Subcutaneous adipose tissue (tissue), 4 donors: ENCODE measurements around the gene ZFPM1. TPM values are rescaled to one million over a fixed set of nuclear protein-coding genes. Genes with fewer than 3 reads are reported as not detected.

Experiments
- total RNA-seq, 4 donors: library from RNA; depleted of rRNA; stranded (reverse); fragments of >200 nt; gene quantifications; one replicate each; pipeline ENCODE4 v1.1.0, GENCODE V29; 2016
- TF ChIP-seq, protein P1 (sequence below): fragments of 450-650 bp; IDR thresholded peaks from one replicate; pipeline ENCODE4 v1.5.1; 2016; ENCODE audit warnings: low read depth, mild to moderate bottlenecking, control low read depth, antibody characterized with exemption, moderate library complexity

ZFPM1 gene
- total RNA-seq, 4 donors from 2014 or later: 0.17 to 0.57 (median 0.44) TPM; not detected in 1

DNA sequence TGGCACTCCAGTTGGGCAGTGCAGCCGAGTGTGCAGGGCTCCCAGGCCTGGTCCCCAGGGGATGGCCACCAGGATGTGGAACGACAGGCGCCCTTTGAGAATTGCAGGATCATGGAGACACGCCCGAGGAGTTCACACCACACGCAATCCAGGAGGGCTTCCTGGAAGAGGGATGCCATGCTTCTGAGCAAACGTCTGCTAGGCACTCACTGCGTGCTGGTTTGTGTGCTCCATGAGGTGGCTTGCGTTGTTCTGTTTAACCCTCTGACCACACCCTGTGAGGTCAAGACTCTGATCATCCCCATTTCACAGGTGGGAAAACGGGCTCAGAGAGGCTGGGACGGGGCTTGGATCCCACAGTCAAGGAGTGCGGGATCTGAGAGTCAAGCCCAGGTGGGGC lies 32.6 kb upstream of the ZFPM1 start:
- TF ChIP-seq, protein P1, sequence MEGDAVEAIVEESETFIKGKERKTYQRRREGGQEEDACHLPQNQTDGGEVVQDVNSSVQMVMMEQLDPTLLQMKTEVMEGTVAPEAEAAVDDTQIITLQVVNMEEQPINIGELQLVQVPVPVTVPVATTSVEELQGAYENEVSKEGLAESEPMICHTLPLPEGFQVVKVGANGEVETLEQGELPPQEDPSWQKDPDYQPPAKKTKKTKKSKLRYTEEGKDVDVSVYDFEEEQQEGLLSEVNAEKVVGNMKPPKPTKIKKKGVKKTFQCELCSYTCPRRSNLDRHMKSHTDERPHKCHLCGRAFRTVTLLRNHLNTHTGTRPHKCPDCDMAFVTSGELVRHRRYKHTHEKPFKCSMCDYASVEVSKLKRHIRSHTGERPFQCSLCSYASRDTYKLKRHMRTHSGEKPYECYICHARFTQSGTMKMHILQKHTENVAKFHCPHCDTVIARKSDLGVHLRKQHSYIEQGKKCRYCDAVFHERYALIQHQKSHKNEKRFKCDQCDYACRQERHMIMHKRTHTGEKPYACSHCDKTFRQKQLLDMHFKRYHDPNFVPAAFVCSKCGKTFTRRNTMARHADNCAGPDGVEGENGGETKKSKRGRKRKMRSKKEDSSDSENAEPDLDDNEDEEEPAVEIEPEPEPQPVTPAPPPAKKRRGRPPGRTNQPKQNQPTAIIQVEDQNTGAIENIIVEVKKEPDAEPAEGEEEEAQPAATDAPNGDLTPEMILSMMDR: no peak

DNA sequence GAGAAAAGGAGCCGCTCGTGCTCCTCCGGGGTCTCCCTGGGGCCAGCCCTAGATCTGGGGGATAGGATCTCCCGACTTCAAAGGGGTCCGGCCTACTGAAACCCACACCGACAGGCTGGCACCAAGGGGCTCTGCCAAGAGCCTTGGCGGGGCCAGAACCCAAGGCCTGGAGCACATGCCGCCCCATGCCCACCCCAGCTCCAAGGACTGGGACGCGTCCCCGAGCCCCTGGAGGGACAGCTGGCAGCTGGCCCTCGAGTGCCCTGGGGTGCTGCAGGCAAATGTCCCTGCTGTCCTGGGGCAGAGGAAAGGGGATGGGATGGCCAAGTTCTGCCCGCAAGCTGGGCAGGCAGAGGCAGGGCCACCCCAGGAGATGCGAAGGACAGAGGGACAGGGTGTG lies 31.8 kb upstream of the ZFPM1 start:
- TF ChIP-seq, protein P1: no peak

DNA sequence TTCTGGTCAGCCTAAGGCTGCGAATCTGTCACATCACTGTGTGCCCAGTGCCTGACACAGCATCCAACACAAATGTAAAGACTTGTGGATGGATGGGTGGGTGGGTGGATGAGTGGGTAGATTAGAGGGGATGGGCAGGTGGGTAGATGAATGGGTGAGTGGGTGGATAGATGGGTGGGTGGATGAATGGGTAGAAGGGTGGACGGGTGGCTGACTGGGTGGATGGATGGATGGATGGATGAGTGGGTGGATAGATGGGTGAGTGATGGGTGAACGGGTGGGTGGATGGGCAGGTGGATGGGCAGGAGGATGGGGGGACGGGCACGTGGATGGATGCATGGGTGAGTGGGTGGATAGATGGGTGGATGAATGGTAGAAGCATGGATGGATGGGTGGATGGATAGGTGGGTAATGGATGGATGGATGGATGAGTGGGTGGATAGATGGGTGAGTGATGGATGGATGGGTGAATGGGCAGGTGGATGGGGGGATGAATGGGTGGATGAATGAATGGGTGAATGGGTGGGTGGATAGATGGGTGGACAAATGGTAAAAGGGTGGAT lies 31.1 kb upstream of the ZFPM1 start:
- TF ChIP-seq, protein P1: no peak

DNA sequence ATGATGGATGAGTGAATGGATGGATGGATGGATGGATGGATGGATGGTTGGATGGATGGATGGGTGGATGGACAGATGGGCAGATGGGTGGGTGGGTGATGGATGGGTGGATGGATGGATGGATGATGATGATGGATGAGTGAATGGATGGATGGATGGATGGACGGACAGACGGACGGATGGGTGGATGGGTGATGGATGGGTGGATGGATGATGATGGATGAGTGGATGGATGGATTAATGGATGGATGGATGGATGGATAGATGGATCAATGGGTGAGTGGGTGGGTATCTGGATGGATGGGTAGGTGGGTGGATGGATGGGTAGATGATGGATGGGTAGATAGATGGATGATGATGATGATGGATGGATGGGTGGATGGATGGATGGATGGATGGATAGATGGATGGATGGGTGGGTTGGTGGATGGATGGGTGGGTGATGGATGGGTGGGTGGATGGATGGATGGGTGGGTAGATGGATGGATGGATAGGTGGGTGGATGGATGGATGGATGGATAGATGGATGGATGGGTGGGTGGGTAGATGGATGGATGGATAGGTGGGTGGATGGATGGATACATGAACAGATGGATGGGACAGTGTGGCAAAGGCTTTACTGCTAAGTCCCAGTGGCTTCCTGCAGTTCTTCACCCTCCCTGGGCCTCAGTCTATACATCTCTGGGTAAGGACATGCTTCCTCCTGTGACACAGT lies 30.2 kb upstream of the ZFPM1 start:
- TF ChIP-seq, protein P1: no peak

DNA sequence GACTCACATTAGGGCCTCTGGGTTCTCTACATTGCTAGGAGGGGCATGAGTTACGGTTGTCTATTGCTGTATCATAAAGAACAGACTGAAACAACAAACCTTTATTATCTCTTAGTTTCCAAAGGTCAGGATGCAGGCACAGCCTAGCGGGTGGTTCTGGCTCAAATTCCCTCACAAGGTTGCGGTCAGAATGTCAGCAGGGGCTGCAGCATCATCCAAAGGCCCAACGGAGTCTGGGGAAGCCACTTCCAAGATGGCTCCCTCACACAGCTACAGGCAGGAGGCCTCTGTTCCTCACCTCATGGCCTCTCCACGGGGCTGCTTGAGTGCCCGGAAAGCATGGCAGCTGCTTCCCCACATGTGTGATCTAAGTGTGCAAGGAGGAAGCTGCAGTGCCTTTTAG lies 29.6 kb upstream of the ZFPM1 start:
- TF ChIP-seq, protein P1: no peak

DNA sequence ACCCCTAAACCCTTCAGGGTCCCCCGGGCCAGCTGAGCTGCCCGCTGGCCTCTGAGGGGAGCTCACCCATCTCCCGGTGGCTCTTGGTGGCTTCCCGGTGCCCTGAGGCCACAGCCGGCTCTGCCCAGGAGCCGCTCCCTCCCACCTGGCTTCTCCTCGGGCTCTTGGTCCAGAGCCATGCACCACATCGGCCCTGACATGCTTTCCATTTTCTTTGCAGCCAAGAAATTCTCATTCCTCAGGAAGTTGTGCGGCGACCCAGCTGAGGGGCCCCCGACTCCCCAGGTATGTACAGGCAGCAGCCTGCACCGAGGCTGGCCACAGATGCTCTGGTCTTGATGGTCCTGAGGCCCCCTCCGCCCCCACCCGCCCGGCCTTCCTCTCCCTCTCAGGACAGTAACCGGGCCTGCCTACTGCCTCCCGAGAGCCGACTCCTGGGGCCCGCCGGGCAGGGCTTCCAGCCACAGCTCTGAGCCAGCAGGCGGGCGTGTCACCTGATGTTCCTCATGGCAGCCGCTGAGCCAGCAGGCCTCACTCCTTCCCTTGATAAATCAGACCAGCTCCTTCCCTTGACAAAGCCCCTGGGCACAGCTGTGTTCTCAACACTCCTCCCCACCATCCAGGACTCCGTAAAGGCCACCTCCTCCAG lies 28.4 kb upstream of the ZFPM1 start:
- TF ChIP-seq, protein P1: no peak

DNA sequence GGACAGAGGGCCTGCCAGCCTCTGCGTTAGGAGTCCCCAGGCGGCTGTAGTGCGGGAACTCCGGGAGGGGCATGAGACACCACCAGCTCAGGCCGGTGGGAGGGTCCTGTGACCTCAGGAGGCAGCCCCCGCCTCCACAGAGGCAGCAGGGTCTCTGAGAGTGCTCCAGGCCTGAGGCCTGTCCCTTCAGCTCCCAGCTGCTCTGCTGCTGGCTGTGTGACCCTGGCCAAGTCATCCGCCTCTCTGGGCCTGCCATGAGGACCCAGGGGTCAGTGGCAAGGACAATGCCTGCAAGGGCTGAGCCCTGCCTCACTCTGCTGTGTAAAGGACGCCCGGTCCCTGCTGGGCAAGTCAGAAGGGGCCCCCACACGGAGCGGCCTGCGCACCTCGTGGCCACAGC lies 27.1 kb upstream of the ZFPM1 start:
- TF ChIP-seq, protein P1: no peak
